Mesenchymal stem cell (in vitro differentiated cells and primary cell): Measurements from ENCODE around the gene LHCGR.
A peak's percentile ranks its signal among the peaks of the same experiment; 100 is the strongest.

Experiments used
- DNase-seq: peaks from one replicate; pipeline ENCODE4 v3.0.0-alpha.2; 2013
- H2AFZ ChIP-seq: one replicate; pipeline ENCODE4 v1.6.1; 2013; ENCODE audit warnings: low read depth, mild to moderate bottlenecking, control low read depth, inconsistent platforms, low read length, moderate library complexity
- H2AK5ac ChIP-seq: 2 replicates; pipeline ENCODE4 v1.6.1; 2013; ENCODE audit warnings: low read length, moderate library complexity, mild to moderate bottlenecking, inconsistent platforms; ENCODE audit not compliant: severe bottlenecking
- H2BK120ac ChIP-seq: one replicate; pipeline ENCODE4 v1.6.1; 2013; ENCODE audit warnings: low read depth, mild to moderate bottlenecking, inconsistent platforms, low read length, moderate library complexity
- H2BK12ac ChIP-seq, 2 experiments: one replicate each; pipeline ENCODE4 v1.6.1; 2013; ENCODE audit warnings: inconsistent platforms in 2 of 2, low read length in 2 of 2, mild to moderate bottlenecking in 2 of 2, moderate library complexity in 2 of 2, control low read depth in 1 of 2
- H2BK15ac ChIP-seq: one replicate; pipeline ENCODE4 v1.6.1; 2013; ENCODE audit warnings: mild to moderate bottlenecking, low read depth, inconsistent platforms; ENCODE audit not compliant: poor library complexity, severe bottlenecking
- H2BK5ac ChIP-seq: 2 replicates; pipeline ENCODE4 v1.6.1; 2013; ENCODE audit warnings: low read depth, mild to moderate bottlenecking, low read length, control low read depth, inconsistent platforms; ENCODE audit not compliant: poor library complexity, severe bottlenecking
- H3K14ac ChIP-seq, 2 experiments: one replicate each; pipeline ENCODE4 v1.6.1; 2013; ENCODE audit warnings: inconsistent platforms in 2 of 2, low read length in 2 of 2, control low read depth in 1 of 2, mild to moderate bottlenecking in 1 of 2, moderate library complexity in 1 of 2
- H3K18ac ChIP-seq, 2 experiments: one replicate each; pipeline ENCODE4 v1.6.1; 2013; ENCODE audit warnings: inconsistent platforms in 2 of 2, low read length in 2 of 2, control low read depth in 1 of 2, low read depth in 1 of 2, mild to moderate bottlenecking in 1 of 2
- H3K23ac ChIP-seq, 2 experiments: one replicate each; pipeline ENCODE4 v1.6.1; 2013; ENCODE audit warnings: inconsistent platforms in 2 of 2, low read length in 2 of 2, mild to moderate bottlenecking in 2 of 2, moderate library complexity in 2 of 2, control low read depth in 1 of 2
- H3K27ac ChIP-seq: 2 replicates; pipeline ENCODE4 v1.5.1; 2013; ENCODE audit warnings: mild to moderate bottlenecking, moderate library complexity, low read length, control low read depth, inconsistent platforms; ENCODE audit not compliant: poor library complexity, severe bottlenecking
- H3K27me3 ChIP-seq, 2 experiments: 2 replicates each; pipeline versions ENCODE4 v1.6.1 to v1.7.0; 2013; ENCODE audit warnings: low read length in 2 of 2, mild to moderate bottlenecking in 2 of 2, moderate library complexity in 2 of 2, control low read depth in 1 of 2, inconsistent platforms in 1 of 2; ENCODE audit not compliant: control insufficient read depth in 1 of 2, insufficient read depth in 1 of 2
- H3K36me3 ChIP-seq, 2 experiments: 2 replicates each; pipeline versions ENCODE4 v1.6.1 to v1.7.0; 2013; ENCODE audit warnings: low read length in 2 of 2, control low read depth in 1 of 2, inconsistent platforms in 1 of 2, low read depth in 1 of 2, mild to moderate bottlenecking in 1 of 2; ENCODE audit not compliant: insufficient read depth in 2 of 2, control insufficient read depth in 1 of 2
- H3K4ac ChIP-seq, 2 experiments: one replicate each; pipeline ENCODE4 v1.6.1; 2013; ENCODE audit warnings: inconsistent platforms in 2 of 2, low read length in 2 of 2, mild to moderate bottlenecking in 2 of 2, moderate library complexity in 2 of 2, control low read depth in 1 of 2, low read depth in 1 of 2
- H3K4me1 ChIP-seq: 2 replicates; pipeline ENCODE4 v1.6.1; 2013; ENCODE audit warnings: low read depth, low read length, control low read depth; ENCODE audit not compliant: control insufficient read depth, insufficient read depth
- H3K4me2 ChIP-seq: 2 replicates; pipeline ENCODE4 v1.6.1; 2013; ENCODE audit warnings: low read length, mild to moderate bottlenecking, inconsistent platforms; ENCODE audit not compliant: poor library complexity, severe bottlenecking
- H3K4me3 ChIP-seq, 2 experiments: 2 replicates each; pipeline versions ENCODE4 v1.5.1 to v1.7.0; 2013; ENCODE audit warnings: low read length in 2 of 2, mild to moderate bottlenecking in 2 of 2, control low read depth in 1 of 2, low read depth in 1 of 2; ENCODE audit not compliant: insufficient read depth in 1 of 2
- H3K79me1 ChIP-seq: replicated peaks from 2 replicates; pipeline ENCODE4 v1.6.1; 2013; ENCODE audit warnings: mild to moderate bottlenecking, control low read depth, low read length, inconsistent platforms; ENCODE audit not compliant: poor library complexity, severe bottlenecking
- H3K9ac ChIP-seq: 2 replicates; pipeline ENCODE4 v1.7.0; 2013; ENCODE audit warnings: mild to moderate bottlenecking, low read length, moderate library complexity
- H3K9me3 ChIP-seq: 2 replicates; pipeline ENCODE4 v1.7.0; 2013; ENCODE audit warnings: mild to moderate bottlenecking, low read length; ENCODE audit not compliant: control insufficient read depth
- H4K8ac ChIP-seq: one replicate; pipeline ENCODE4 v1.6.1; 2013; ENCODE audit warnings: inconsistent platforms, mild to moderate bottlenecking, low read length, moderate library complexity
- H4K91ac ChIP-seq: one replicate; pipeline ENCODE4 v1.6.1; 2013; ENCODE audit warnings: mild to moderate bottlenecking, low read length, inconsistent platforms
- WGBS: methylation state at CpG from one replicate; pipeline ENCODE4 v1.1.7; 2013; ENCODE audit warnings: mixed read lengths; 5-methylcytosine and 5-hydroxymethylcytosine counted together

The LHCGR gene

GRCh38 chr2:48723129-48723528 is 32.4 kb downstream of the LHCGR start:
- Histone ChIP-seq H2AK5ac (no peak overlapping the region), H2AFZ (no peak overlapping the region), H3K9ac (peak overlapping the region; percentile 35), H3K4me3 (no peak overlapping the region), H3K36me3 (no peaks in the 10 kb centered on the region), H2BK120ac (no peak overlapping the region), H3K27me3 (no peaks in the 10 kb centered on the region), H2BK5ac (no peak overlapping the region), H3K27ac (no peak overlapping the region), H3K79me1 (no peaks in the 10 kb centered on the region), H4K8ac (no peak overlapping the region), H2BK15ac (no peak overlapping the region), H4K91ac (no peak overlapping the region), H3K4me2 (no peak overlapping the region), H3K18ac (no peak overlapping the region), H3K9me3 (no peaks in the 10 kb centered on the region), H3K14ac (no peak overlapping the region), H3K4me1 (peaks cover 3% of the 10 kb centered on the region), H3K23ac (no peak overlapping the region), H2BK12ac (no peak overlapping the region), H3K4ac (no peak overlapping the region)
- peak; percentile 62 for DNase-seq

GRCh38 chr2:48722391-48722790 is 33.1 kb downstream of the LHCGR start:
- H3K27me3 ChIP-seq, result no peaks in the 10 kb centered on the region
- H3K79me1 ChIP-seq, result no peaks in the 10 kb centered on the region
- DNase-seq, result no peak
- H3K4me3 ChIP-seq, result no peak overlapping the region
- H4K91ac ChIP-seq, result no peak overlapping the region
- H3K4ac ChIP-seq, result no peak overlapping the region
- no peak overlapping the region for H3K18ac ChIP-seq
- H3K9me3 ChIP-seq, result no peaks in the 10 kb centered on the region
- H3K9ac ChIP-seq, result peak overlapping the region; percentile 35
- no peak overlapping the region for H2BK120ac ChIP-seq
- no peak overlapping the region for H3K23ac ChIP-seq
- no peak overlapping the region for H3K14ac ChIP-seq
- no peak overlapping the region for H2BK15ac ChIP-seq
- H2BK12ac ChIP-seq, result no peak overlapping the region
- 88% methylated on average over 1 of the region's 1 CpG for WGBS
- peaks cover 3% of the 10 kb centered on the region for H3K4me1 ChIP-seq
- H4K8ac ChIP-seq, result no peak overlapping the region
- H3K27ac ChIP-seq, result no peak overlapping the region
- no peaks in the 10 kb centered on the region for H3K36me3 ChIP-seq
- H2AK5ac ChIP-seq, result no peak overlapping the region
- no peak overlapping the region for H2BK5ac ChIP-seq
- no peak overlapping the region for H2AFZ ChIP-seq
- H3K4me2 ChIP-seq, result no peak overlapping the region

- H3K27me3 ChIP-seq, result no peaks in the 10 kb centered on the region
- no peak overlapping the region for H2AFZ ChIP-seq
- H3K9me3 ChIP-seq, result no peaks in the 10 kb centered on the region
- no peak overlapping the region for H2AK5ac ChIP-seq
- no peaks in the 10 kb centered on the region for H3K79me1 ChIP-seq
- H3K18ac ChIP-seq, result no peak overlapping the region
- H2BK12ac ChIP-seq, result no peak overlapping the region
- H2BK15ac ChIP-seq, result no peak overlapping the region
- H3K4me2 ChIP-seq, result no peak overlapping the region
- no peak overlapping the region for H3K4ac ChIP-seq
- no peak overlapping the region for H2BK5ac ChIP-seq
- H2BK120ac ChIP-seq, result no peak overlapping the region
- no peak overlapping the region for H3K4me3 ChIP-seq
- H3K4me1 ChIP-seq, result peaks cover 3% of the 10 kb centered on the region
- DNase-seq, result no peak
- H3K23ac ChIP-seq, result no peak overlapping the region
- H4K8ac ChIP-seq, result no peak overlapping the region
- no peak overlapping the region for H3K9ac ChIP-seq
- no peaks in the 10 kb centered on the region for H3K36me3 ChIP-seq
- H4K91ac ChIP-seq, result no peak overlapping the region
- no peak overlapping the region for H3K14ac ChIP-seq
- WGBS, result 80% methylated on average over 2 of the region's 2 CpGs
- H3K27ac ChIP-seq, result no peak overlapping the region
These were observed 34.4 kb downstream of the LHCGR start for GRCh38 chr2:48721158-48721557.

GRCh38 chr2:48719480-48720177 is 35.9 kb downstream of the LHCGR start:
- Histone ChIP-seq H3K4me2 (peak overlapping the region; percentile 8), H2BK5ac (no peak overlapping the region), H3K14ac (no peak overlapping the region), H3K27ac (no peak overlapping the region), H3K4ac (no peak overlapping the region), H3K9ac (no peak overlapping the region), H3K27me3 (no peaks in the 10 kb centered on the region), H3K23ac (no peak overlapping the region), H2AK5ac (no peak overlapping the region), H4K91ac (no peak overlapping the region), H3K4me1 (peaks cover 8% of the 10 kb centered on the region), H3K18ac (no peak overlapping the region), H3K36me3 (no peaks in the 10 kb centered on the region), H2BK15ac (no peak overlapping the region), H3K9me3 (no peaks in the 10 kb centered on the region), H4K8ac (no peak overlapping the region), H2AFZ (no peak overlapping the region), H2BK12ac (no peak overlapping the region), H2BK120ac (no peak overlapping the region), H3K79me1 (no peaks in the 10 kb centered on the region), H3K4me3 (no peak overlapping the region)
- WGBS, result 89% methylated on average over 1 of the region's 3 CpGs
- no peak for DNase-seq
